Choroid plexus epithelial cell (primary cell): ENCODE data around the gene CIRBP.

Source experiments
- DNase-seq: peaks from one replicate; pipeline ENCODE4 v3.0.0-alpha.2; 2010; ENCODE audit warnings: low read depth
- H3K4me3 ChIP-seq: 2 replicates; pipeline ENCODE4 v1.5.1; 2011; ENCODE audit warnings: low read depth, mild to moderate bottlenecking, control low read depth, low read length, moderate library complexity
- CTCF ChIP-seq: conservative IDR thresholded peaks from 2 replicates; pipeline ENCODE4 v1.5.1; 2011; ENCODE audit warnings: low read depth, mild to moderate bottlenecking, control low read depth, inconsistent platforms, low read length, moderate library complexity

CIRBP gene

DNA sequence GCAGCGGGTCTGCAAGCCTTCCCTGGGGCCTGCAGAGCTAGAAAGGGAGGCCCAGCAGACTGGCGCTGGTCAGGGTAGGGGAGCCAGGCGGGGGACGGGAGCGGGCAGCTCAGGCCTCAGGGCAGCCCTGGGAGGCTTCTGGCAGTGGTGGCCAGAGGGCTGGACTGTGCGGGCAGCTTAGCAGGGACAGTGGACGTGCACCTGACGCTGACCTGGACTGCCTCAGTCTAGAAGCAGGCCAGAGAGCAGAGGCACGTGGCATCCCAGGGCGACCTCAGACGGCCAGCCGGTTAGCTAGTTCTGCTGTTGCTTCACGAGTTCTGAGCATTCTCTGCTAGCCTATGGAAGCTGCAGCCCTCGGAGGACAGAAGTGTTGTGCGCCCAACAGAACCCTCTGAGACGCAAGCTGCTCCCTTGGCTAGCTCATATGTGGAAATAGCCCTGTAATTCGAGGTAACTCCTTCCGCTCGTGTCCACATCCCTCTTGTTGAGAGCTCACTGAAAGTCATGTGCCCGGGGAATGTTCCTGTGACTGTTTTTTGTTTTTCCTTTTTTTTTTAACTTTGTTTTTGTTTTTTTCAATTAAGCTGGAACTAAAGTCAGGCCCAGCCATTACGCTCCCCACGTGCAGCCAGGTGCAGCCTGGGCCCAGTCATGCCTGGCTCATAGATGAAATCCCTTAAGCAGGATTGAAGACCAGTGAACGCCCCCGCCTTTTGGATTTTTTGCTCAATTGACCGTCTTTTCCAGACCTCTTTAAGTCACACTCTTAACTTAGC, 4.3 kb downstream of the CIRBP start:
- no peak for TF ChIP-seq CTCF
- no peak overlapping the region for H3K4me3 ChIP-seq
- no peak for DNase-seq

GRCh38 chr19:1274081-1274851, 5.1 kb downstream of the CIRBP start:
- DNase-seq = no peak
- H3K4me3 ChIP-seq = peak overlapping the region; percentile 66
- no peak for TF ChIP-seq CTCF

- H3K4me3 ChIP-seq = peak overlapping the region; percentile 66
- DNase-seq = no peak
- TF ChIP-seq CTCF = no peak
Measured at GRCh38 chr19:1274852-1275259, 5.7 kb downstream of the CIRBP start.

DNA sequence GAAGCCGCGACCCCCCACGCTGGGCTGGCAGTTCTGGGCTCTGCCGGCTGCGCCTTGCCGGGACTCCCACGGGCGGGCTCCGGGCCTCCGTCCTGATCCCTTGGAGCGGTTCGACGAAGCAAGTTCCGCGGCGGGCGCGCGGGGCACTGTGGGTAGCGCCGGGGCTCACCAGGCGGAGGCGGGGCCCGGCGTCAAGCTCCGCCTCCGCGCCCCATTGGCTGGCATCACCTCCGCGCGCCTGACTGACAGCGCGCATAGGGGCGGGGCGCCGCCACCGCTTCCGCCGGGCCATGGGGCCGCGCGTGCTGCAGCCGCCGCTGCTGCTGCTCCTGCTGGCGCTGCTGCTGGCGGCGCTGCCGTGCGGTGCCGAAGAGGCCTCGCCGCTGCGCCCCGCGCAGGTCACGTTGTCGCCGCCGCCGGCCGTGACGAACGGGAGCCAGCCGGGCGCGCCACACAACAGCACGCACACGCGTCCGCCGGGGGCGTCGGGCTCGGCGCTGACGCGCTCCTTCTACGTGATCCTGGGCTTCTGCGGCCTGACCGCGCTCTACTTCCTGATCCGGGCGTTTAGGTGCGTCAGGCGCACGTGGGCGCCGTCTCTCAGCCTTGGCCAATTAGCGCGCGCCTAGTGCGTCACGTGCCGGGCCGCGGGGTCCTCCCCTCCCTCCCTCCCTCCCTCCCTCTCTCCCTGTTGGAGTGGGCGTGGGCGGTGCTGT, 6.3 kb downstream of the CIRBP start, which contains the start of gene FAM174C:
Gene FAM174C (plus strand): TSS at position 271 of the 716 bp plus-strand sequence. CDS start 20 bp downstream, at position 291.
- TF ChIP-seq CTCF = no peak
- peak within 1 kb of the TSS; percentile 76 for H3K4me3 ChIP-seq
- peak; percentile 98 for DNase-seq

GRCh38 chr19:1275976-1276627, 7.0 kb downstream of the CIRBP start:
- peak overlapping the region; percentile 76 for H3K4me3 ChIP-seq
- TF ChIP-seq CTCF = no peak
- no peak for DNase-seq

GRCh38 chr19:1276628-1277022, 7.5 kb downstream of the CIRBP start:
- DNase-seq = no peak
- TF ChIP-seq CTCF = no peak
- H3K4me3 ChIP-seq = peak overlapping the region; percentile 21
